D721Med (cell line): ENCODE measurements around the gene UCN.
"Not testable (repeated sequence)": the region's sequence is repeated elsewhere in the genome, so short reads cannot be mapped to it uniquely, and the experiment has no call there.

Source experiments
- DNase-seq: peaks from one replicate; pipeline ENCODE4 v3.0.0; 2011; ENCODE audit warnings: low spot score; ENCODE audit not compliant: insufficient read length
- FAIRE-seq: peaks from 2 replicates; lab custom pipeline; 2011; peaks lifted over from hg19 to GRCh38; lab: Jason Lieb, UNC
- TF ChIP-seq, protein P1 (sequence below): IDR thresholded peaks from 2 replicates; pipeline ENCODE4 v1.5.1; 2012; ENCODE audit warnings: mild to moderate bottlenecking, control low read depth; ENCODE audit not compliant: insufficient read depth; ENCODE audit errors: missing control alignments

UCN gene

DNA sequence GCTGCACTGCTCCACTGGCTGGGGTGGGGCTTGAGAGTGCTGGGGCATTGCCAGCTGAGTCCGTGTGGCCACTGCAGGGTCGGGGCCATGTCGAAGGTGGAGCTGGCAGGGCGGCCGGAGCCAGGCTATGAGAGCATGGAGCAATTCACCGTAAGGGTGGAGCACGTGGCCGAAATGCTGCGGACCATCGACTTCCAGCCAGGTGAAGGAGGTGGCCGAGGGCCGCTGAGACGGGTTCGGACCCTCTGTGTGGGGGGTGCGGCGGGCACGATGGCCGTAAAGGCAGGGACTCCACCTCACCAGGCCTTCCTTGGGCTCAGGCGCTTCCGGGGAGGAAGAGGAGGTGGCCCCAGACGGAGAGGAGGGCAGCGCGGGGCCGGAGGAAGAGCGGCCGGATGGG is 2.1 kb downstream of the UCN start:
- DNase-seq (no peak), FAIRE-seq (no peak)
- TF ChIP-seq, protein P1, sequence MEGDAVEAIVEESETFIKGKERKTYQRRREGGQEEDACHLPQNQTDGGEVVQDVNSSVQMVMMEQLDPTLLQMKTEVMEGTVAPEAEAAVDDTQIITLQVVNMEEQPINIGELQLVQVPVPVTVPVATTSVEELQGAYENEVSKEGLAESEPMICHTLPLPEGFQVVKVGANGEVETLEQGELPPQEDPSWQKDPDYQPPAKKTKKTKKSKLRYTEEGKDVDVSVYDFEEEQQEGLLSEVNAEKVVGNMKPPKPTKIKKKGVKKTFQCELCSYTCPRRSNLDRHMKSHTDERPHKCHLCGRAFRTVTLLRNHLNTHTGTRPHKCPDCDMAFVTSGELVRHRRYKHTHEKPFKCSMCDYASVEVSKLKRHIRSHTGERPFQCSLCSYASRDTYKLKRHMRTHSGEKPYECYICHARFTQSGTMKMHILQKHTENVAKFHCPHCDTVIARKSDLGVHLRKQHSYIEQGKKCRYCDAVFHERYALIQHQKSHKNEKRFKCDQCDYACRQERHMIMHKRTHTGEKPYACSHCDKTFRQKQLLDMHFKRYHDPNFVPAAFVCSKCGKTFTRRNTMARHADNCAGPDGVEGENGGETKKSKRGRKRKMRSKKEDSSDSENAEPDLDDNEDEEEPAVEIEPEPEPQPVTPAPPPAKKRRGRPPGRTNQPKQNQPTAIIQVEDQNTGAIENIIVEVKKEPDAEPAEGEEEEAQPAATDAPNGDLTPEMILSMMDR = no peak

DNA sequence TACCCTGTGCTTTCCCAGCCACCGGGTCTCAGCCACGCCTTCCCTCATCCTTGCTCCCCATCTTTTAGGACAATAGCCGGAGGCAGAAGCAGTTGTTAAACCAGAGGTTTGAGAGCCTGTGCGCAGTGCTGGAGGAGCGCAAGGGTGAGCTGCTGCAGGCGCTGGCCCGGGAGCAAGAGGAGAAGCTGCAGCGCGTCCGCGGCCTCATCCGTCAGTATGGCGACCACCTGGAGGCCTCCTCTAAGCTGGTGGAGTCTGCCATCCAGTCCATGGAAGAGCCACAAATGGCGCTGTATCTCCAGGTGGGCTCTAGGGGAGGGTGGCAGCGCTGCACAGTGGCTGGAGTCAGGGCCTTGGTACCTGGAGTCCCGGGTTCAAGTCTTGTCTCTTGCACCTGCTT is 2.7 kb downstream of the UCN start:
- FAIRE-seq = no peak
- no peak for DNase-seq
- TF ChIP-seq, protein P1 = no peak

DNA sequence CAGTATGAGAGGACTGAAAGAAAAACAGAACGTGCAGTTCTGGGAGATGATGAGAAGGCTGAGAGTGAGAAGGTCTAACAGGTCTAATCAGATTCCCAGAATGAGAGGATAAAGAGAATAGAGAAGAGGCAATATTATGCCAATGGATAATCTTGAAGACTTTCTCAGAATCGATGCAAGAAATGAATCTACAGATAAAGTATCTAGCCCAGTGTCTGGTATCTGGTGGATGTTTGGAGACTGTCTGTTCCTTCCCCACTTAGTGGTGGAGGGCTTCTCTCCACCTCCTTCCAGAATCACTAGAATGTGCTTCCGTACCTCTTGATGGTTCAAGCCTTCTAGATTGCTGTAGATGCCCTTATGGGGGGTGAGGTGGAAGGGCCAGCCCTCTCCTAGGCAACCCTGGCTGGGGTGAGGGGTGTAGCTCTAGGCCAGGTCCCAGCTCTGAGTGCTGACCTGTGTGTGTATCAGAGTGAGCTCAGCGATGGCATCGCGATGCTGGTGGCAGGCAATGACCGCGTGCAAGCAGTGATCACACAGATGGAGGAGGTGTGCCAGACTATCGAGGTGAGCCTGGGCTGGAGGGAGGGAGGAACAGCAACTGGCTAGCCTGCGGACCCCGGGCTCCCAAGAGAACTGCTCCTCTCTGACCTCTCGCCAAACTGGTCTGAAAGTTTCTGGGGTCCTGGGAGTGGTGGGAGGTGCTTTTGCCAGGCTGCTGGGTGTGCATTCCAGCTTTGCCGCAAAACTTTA is 3.6 kb downstream of the UCN start:
- FAIRE-seq (no peak), DNase-seq (no peak)
- TF ChIP-seq, protein P1 = no peak

DNA sequence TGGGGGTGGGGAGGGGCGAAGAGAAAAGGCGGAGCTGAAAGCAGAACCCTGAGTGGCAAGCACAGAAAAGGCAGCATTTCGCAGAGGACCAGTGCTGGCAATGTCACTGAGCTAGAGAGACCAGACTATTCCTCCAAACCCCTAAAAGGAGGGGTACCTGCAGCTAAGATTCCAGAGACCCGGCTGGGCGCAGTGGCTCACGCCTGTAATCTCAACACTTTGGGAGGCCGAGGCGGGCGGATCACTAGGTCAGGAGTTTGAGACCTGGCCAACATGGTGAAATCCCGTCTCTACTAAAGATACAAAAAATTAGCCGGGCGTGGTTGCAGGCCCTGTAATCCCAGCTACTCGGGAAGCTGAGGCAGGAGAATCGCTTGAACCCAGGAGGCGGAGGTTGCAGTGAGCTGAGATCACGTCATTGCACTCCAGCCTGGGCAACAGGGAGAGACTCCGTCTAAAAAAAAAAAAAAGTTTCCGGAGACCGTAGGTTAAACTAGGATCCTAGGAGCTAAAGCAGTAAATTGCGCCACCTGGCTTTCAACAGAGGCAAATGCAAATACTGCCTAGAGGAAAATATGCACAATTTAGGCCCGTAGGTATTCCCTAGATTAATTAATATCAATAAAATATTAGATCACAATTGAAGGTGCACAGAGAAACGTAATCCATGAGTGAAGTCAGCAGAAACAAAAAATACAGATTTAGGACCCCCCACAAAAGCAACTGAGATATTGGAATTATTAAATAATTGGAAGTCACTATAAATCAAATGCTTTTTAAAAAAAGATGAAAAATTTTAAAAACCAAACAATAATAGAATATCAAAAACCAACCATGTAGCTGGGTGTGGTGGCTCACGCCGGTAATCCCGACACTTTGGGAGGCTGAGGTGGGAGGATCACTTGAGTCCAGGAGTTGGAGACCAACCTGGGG is 4.9 kb downstream of the UCN start:
- TF ChIP-seq, protein P1 = peak; percentile 88
- DNase-seq = peak; percentile 73
- no peak for FAIRE-seq

DNA sequence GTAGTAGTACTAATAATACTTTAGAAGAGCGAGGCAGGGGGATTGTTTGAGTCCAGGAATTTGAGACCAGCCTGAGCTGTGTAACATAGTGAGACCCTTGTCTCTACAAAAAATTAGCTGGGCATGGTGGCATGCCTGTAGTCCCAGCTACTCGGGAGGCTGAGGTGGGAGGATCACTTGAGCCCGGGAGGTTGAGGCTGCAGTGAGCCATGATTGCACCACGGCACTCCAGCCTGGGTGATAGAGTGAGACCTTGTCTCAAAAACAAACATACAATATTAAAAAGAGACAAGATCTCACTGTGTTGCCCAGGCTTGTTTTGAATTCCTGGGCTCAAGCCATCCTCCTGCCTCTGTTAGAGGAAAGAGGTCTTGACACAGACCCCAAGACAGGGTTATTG is 7.6 kb downstream of the UCN start:
- FAIRE-seq, DNase-seq: not testable (repeated sequence)

DNA sequence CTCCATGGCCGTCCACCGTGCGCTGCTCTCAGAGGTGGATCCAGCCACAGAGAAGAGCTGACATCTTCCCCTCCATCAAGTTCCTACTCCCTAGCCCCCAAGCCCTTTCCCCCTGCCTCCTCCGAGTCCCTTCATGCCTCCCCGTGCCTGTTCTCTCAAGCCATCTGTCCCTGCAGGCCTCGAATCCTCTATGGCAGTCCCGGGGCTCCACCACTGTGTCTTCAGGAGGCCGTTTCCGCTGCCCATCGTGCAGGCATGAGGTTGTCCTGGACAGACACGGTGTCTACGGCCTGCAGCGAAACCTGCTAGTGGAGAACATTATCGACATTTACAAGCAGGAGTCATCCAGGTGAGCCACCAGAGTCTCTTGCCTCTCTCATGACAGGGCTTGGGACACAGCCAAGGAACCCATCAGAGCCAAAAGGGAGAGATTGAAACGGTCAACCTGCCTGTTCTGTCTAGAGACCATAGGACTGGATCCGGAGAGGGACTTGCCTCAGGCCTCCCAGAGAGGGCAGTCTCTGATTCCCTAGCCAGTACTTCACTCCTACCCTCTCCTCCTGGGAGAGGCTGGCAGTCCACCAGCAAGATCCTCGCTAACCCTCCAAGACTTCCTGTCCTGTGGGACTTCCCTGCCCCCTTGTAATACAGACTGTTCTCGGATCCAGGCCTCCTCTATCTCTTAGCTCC is 9.7 kb downstream of the UCN start:
- DNase-seq (no peak), FAIRE-seq (no peak)
- TF ChIP-seq, protein P1 = no peak

DNA sequence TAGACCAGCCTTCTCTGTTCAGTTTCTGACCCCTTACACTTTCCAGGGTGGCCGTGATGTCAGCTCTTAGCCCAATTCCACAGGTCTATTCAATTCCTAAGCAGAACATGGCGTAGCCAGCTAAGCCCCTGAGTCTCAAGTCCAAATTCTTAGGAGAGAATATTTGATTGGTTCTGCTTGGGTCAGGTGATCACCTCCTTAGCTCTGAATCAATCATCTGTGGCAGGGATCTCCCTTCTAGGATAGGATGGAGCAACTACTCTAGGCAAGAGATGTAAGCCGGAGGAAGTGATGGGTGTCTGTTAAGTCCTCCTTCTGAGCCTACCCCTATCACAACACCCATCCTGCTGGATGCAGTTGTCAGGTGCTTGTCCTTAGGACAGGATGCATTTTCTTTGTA is 11.1 kb downstream of the UCN start:
- no peak for FAIRE-seq

More for the DNA sequence above, 11.1 kb downstream of the UCN start:
- DNase-seq = no peak
- TF ChIP-seq, protein P1 = no peak
